Measurements from ENCODE around the gene CNIH4. TPM values are rescaled to one million over a fixed set of nuclear protein-coding genes. Genes with fewer than 3 reads are reported as not detected.
A peak's percentile ranks its signal among the peaks of the same experiment; 100 is the strongest.

CNIH4 gene
- total and polyA plus RNA-seq, 10 of the 15 experiments (the other 5 are each of a cell fraction or from before 2014, with no cell fraction given), result 23.2 to 173 (median 51.4) TPM

DNA sequence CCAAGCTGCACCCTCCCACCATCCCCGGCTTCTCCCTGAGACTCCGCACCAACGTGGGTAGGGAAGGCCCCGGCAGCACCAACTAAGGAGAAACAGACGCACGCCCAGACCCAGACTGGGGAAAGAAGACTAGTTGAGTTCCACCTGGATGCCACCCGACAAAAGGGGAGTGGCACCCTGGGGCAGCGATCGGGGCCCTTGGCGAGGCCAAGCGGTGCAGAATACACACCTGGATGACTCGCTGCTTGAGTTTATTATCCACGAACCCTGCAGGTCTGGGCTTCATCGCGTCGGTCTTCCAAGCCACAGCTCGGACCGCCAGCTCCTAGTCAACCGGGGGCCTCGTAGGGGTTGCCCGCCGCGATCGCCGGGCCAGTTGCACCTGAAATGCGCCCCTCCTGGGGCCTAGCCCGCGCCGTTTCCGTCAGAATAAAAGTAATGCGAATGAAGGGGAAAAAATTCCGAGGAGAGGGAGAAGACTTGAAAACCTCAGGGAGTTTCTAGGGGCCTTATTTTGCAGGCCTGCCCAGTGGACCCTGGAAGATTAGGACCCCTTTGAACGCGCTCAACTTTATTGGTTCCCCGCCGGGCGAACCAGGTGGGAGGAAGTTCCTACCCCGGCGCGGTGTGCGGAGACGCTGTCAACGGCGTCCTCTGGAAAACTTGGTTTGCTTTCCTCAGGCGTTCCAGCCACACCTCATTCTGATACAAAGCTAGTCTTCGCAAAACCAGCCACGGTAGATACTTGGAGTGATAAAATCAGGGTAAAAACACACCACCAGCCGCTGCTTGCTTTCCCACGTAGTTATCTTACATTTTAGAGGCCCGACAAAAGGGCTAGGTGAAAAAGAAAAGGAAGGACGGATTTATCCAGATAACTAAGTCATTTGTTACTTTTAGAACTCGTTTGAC, 26.6 kb upstream of the CNIH4 start, which contains the start of gene NVL (continued):
- TF ChIP-seq EZH2 (IDR thresholded peaks at IDR 0.05; ENCODE audit: borderline replicate concordance, control insufficient read depth, low read depth, low read length) (no peak), MEF2A (IDR thresholded peaks at IDR 0.05; ENCODE audit: insufficient read depth, low read depth, low read length) (0 out of 2 replicates have a peak, but pooled peaks have one; percentile 8), IKZF1 (conservative IDR thresholded peaks at IDR 0.05) (peak; percentile 90), NR2F1 (conservative IDR thresholded peaks at IDR 0.05) (0 out of 2 replicates have a peak, but pooled peaks have one; percentile 26), CREM (IDR thresholded peaks at IDR 0.05; ENCODE audit: low read depth) (no peak), USF1 (IDR thresholded peaks at IDR 0.05; ENCODE audit: borderline replicate concordance, extremely low read length, insufficient read depth, low read depth, low read length) (no peak), STAT1 (conservative IDR thresholded peaks at IDR 0.05) (peak; percentile 94; the same call in 1 of the 2 replicates), BRCA1 (IDR thresholded peaks at IDR 0.05; ENCODE audit: low read depth, low read length) (no peak), JUND (IDR thresholded peaks at IDR 0.05; ENCODE audit: low read depth, low read length) (no peak), TBL1XR1 (IDR thresholded peaks at IDR 0.05; ENCODE audit: low read depth, low read length) (0 out of 2 replicates have a peak, but pooled peaks have one; percentile 16), NR2C2 (IDR thresholded peaks at IDR 0.05; ENCODE audit: borderline replicate concordance, control insufficient read depth, insufficient read length, low read depth) (no peak), CEBPZ (IDR thresholded peaks at IDR 0.05; ENCODE audit: low read depth, low read length) (no peak), CHD2 (IDR thresholded peaks at IDR 0.05; ENCODE audit: borderline replicate concordance, low read depth, low read length) (no peak; the same call in 1 of the 2 replicates), MYC (IDR thresholded peaks at IDR 0.05; ENCODE audit: insufficient read depth, insufficient read length, insufficient replicate concordance, low read length, severe bottlenecking) (peak; percentile 72), RUNX3 (IDR thresholded peaks at IDR 0.05; ENCODE audit: low read length) (peak; percentile 43), ZBTB40 (IDR thresholded peaks at IDR 0.05; ENCODE audit: borderline replicate concordance) (peak; percentile 100), ZNF622 (IDR thresholded peaks at IDR 0.05) (no peak)
- TF ChIP-seq, protein P1, sequence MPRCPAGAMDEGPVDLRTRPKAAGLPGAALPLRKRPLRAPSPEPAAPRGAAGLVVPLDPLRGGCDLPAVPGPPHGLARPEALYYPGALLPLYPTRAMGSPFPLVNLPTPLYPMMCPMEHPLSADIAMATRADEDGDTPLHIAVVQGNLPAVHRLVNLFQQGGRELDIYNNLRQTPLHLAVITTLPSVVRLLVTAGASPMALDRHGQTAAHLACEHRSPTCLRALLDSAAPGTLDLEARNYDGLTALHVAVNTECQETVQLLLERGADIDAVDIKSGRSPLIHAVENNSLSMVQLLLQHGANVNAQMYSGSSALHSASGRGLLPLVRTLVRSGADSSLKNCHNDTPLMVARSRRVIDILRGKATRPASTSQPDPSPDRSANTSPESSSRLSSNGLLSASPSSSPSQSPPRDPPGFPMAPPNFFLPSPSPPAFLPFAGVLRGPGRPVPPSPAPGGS (IDR thresholded peaks at IDR 0.05; ENCODE audit: borderline replicate concordance, insufficient read depth, low read depth, low read length, poor library complexity, severe bottlenecking), result no peak
